GM19467 (cell line): ENCODE data around the gene CEPT1.

Source experiments
- ATAC-seq: cut with Tn5 transposase; IDR thresholded peaks from one replicate; pipeline ENCODE4 v1.9.1; 2021; ENCODE audit warnings: mild to moderate bottlenecking, moderate library complexity; ENCODE audit not compliant: unreplicated experiment

CEPT1 gene

GRCh38 chr1:111192074-111192473, 52.1 kb downstream of the CEPT1 start:
- ATAC-seq = no peak

GRCh38 chr1:111192658-111193519, 52.9 kb downstream of the CEPT1 start:
- no peak for ATAC-seq

GRCh38 chr1:111193712-111194480, 53.9 kb downstream of the CEPT1 start:
- ATAC-seq = no peak

- ATAC-seq = no peak
Observed at GRCh38 chr1:111195002-111195684, 55.1 kb downstream of the CEPT1 start.

GRCh38 chr1:111196213-111196612, 56.2 kb downstream of the CEPT1 start:
- no peak for ATAC-seq

- no peak for ATAC-seq
Observed at GRCh38 chr1:111197598-111198284, 57.7 kb downstream of the CEPT1 start.

- no peak for ATAC-seq
Observed at GRCh38 chr1:111198836-111199235, 58.8 kb downstream of the CEPT1 start.

- no peak for ATAC-seq
Observed at GRCh38 chr1:111199329-111199728, 59.3 kb downstream of the CEPT1 start.

GRCh38 chr1:111199881-111200801, 60.1 kb downstream of the CEPT1 start, which contains the start of gene DENND2D:
Gene DENND2D (minus strand): TSS chr1:111200646. CDS start chr1:111200459, 187 bp downstream.
- ATAC-seq = no peak

- ATAC-seq = no peak
Observed at GRCh38 chr1:111200802-111201161, 60.8 kb downstream of the CEPT1 start.

GRCh38 chr1:111201275-111202090, 61.5 kb downstream of the CEPT1 start:
- no peak for ATAC-seq

- ATAC-seq = no peak
Observed at GRCh38 chr1:111202366-111202706, 62.3 kb downstream of the CEPT1 start.

- ATAC-seq = no peak
Observed at GRCh38 chr1:111202707-111203623, 62.9 kb downstream of the CEPT1 start.

- ATAC-seq = peak; percentile 56
Observed at GRCh38 chr1:111203681-111204200, 63.7 kb downstream of the CEPT1 start.

- ATAC-seq = peak; percentile 65
Observed at GRCh38 chr1:111204201-111204982, 64.4 kb downstream of the CEPT1 start.

- no peak for ATAC-seq
Observed at GRCh38 chr1:111204983-111205713, 65.1 kb downstream of the CEPT1 start.
